Trophoblast cell (in vitro differentiated cells and primary cell): ENCODE results near the gene WNK2.
A peak's percentile ranks its signal among the peaks of the same experiment; 100 is the strongest.

Experiments
- DNase-seq, 2 donors: peaks; one replicate each; pipeline ENCODE4 v3.0.0-alpha.2; 2016
- H2AFZ ChIP-seq: 2 replicates; pipeline ENCODE4 v1.6.1; 2013; ENCODE audit warnings: low read length, moderate library complexity, mild to moderate bottlenecking; ENCODE audit not compliant: insufficient read depth, poor library complexity
- H2AK5ac ChIP-seq: 2 replicates; pipeline ENCODE4 v1.6.1; 2013; ENCODE audit warnings: mild to moderate bottlenecking, low read length
- H2BK120ac ChIP-seq: 2 replicates; pipeline ENCODE4 v1.6.1; 2013; ENCODE audit warnings: low read length, mild to moderate bottlenecking, moderate library complexity; ENCODE audit not compliant: insufficient read depth, poor library complexity
- H2BK12ac ChIP-seq: 2 replicates; pipeline ENCODE4 v1.6.1; 2013; ENCODE audit warnings: mild to moderate bottlenecking, low read length, moderate library complexity
- H2BK5ac ChIP-seq: 2 replicates; pipeline ENCODE4 v1.6.1; 2013; ENCODE audit warnings: low read length, low read depth, moderate library complexity, mild to moderate bottlenecking; ENCODE audit not compliant: poor library complexity
- H3K14ac ChIP-seq: 2 replicates; pipeline ENCODE4 v1.6.1; 2013; ENCODE audit warnings: mild to moderate bottlenecking, low read length
- H3K18ac ChIP-seq: 2 replicates; pipeline ENCODE4 v1.6.1; 2013; ENCODE audit warnings: mild to moderate bottlenecking, low read length
- H3K23ac ChIP-seq: 2 replicates; pipeline ENCODE4 v1.6.1; 2013; ENCODE audit warnings: low read length
- H3K27ac ChIP-seq: 2 replicates; pipeline ENCODE4 v1.5.1; 2013; ENCODE audit warnings: low read depth, mild to moderate bottlenecking, inconsistent platforms, low read length, moderate library complexity
- H3K27me3 ChIP-seq: 2 replicates; pipeline ENCODE4 v1.6.1; 2013; ENCODE audit warnings: inconsistent platforms, mild to moderate bottlenecking, low read length, moderate library complexity; ENCODE audit not compliant: insufficient read depth
- H3K36me3 ChIP-seq, 2 experiments: 1 replicate in 1 of 2; 2 replicates in 1 of 2; pipeline ENCODE4 v1.6.1; 2013; ENCODE audit warnings: low read length in 2 of 2, mild to moderate bottlenecking in 2 of 2, moderate library complexity in 1 of 2; ENCODE audit not compliant: insufficient read depth in 2 of 2, control insufficient read depth in 1 of 2
- H3K4ac ChIP-seq: 2 replicates; pipeline ENCODE4 v1.6.1; 2013; ENCODE audit warnings: low read depth, mild to moderate bottlenecking, low read length, moderate library complexity
- H3K4me1 ChIP-seq, 2 experiments: 1 replicate in 1 of 2; 2 replicates in 1 of 2; pipeline ENCODE4 v1.6.1; 2013; ENCODE audit warnings: low read length in 2 of 2, mild to moderate bottlenecking in 2 of 2, moderate library complexity in 1 of 2; ENCODE audit not compliant: insufficient read depth in 2 of 2, control insufficient read depth in 1 of 2
- H3K4me2 ChIP-seq: 2 replicates; pipeline ENCODE4 v1.6.1; 2013; ENCODE audit warnings: inconsistent platforms, mild to moderate bottlenecking, low read length, moderate library complexity
- H3K4me3 ChIP-seq: 2 replicates; pipeline ENCODE4 v1.5.1; 2013; ENCODE audit warnings: mild to moderate bottlenecking, low read depth, low read length, inconsistent platforms
- H3K79me1 ChIP-seq: one replicate; pipeline ENCODE4 v1.6.1; 2013; ENCODE audit warnings: low read length
- H3K79me2 ChIP-seq: 2 replicates; pipeline ENCODE4 v1.6.1; 2013; ENCODE audit warnings: low read length, mild to moderate bottlenecking; ENCODE audit not compliant: control insufficient read depth, insufficient read depth, poor library complexity
- H3K9ac ChIP-seq: 2 replicates; pipeline ENCODE4 v1.6.1; 2013; ENCODE audit warnings: mild to moderate bottlenecking, low read length
- H3K9me3 ChIP-seq: 2 replicates; pipeline ENCODE4 v1.6.1; 2013; ENCODE audit warnings: low read depth, mild to moderate bottlenecking, control low read depth, inconsistent platforms, low read length; ENCODE audit not compliant: insufficient read depth
- H4K12ac ChIP-seq: 2 replicates; pipeline ENCODE4 v1.6.1; 2013; ENCODE audit warnings: low read depth, mild to moderate bottlenecking, low read length, moderate library complexity
- H4K8ac ChIP-seq: 2 replicates; pipeline ENCODE4 v1.6.1; 2013; ENCODE audit warnings: low read depth, mild to moderate bottlenecking, low read length, moderate library complexity
- H4K91ac ChIP-seq: one replicate; pipeline ENCODE4 v1.6.1; 2013; ENCODE audit warnings: low read depth, mild to moderate bottlenecking, low read length, moderate library complexity
- WGBS: extraction: QIAGEN DNeasy Blood & Tissue Kit; methylation state at CpG from one replicate; pipeline ENCODE4 v1.1.7; 2013; ENCODE audit warnings: missing lambda C conversion rate; ENCODE audit not compliant: insufficient read length, insufficient coverage; ENCODE audit errors: extremely low coverage; 5-methylcytosine and 5-hydroxymethylcytosine counted together

The WNK2 gene

DNA sequence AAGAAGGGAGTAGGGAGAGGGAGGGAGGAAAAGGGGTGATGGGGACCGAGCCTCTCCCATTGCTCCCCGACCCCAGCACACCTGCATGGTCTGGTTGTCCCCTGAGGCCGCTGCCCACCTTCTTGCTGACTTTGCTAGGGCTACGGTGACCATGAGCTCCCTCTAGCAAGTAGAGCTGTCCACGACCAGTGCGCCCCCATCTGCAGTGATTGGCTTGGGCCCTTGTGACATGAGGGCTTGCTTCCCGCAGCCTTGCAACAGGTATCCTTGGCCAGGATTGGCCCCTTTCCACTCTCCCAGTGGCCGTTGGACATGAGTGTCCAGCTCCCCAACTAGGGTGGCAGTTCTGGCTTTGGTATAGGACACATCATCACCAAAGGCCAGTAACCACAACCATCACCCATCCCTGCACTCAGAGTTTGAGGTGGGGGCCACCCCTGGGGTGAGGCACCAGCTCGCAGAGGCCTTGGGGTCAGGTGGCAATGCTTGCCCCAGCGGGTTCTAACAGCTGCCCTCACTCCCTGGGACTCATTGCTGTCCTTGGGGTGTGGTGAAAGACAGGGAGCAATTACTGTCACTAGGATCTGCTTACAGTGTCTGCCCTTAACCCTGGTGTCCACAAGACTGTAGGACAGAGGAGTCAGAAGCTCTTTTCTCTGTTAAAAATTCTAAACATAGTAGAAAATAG, 32.7 kb upstream of the WNK2 start:
- no CpG with 5 or more reads among the region's 10 CpGs for WGBS
- Histone ChIP-seq H3K4ac (no peak overlapping the region), H3K14ac (no peak overlapping the region), H2BK5ac (no peak overlapping the region), H2AK5ac (no peak overlapping the region), H3K18ac (no peak overlapping the region), H3K79me2 (no peaks in the 10 kb centered on the region), H3K4me1 (no peaks in the 10 kb centered on the region), H4K12ac (no peak overlapping the region), H3K27ac (no peak overlapping the region), H3K9ac (no peak overlapping the region), H4K91ac (no peak overlapping the region), H3K4me3 (no peak overlapping the region), H2BK12ac (no peak overlapping the region), H2AFZ (no peak overlapping the region), H2BK120ac (no peak overlapping the region), H3K36me3 (no peaks in the 10 kb centered on the region), H3K27me3 (no peaks in the 10 kb centered on the region), H3K9me3 (peaks cover 7% of the 10 kb centered on the region), H4K8ac (no peak overlapping the region), H3K79me1 (no peaks in the 10 kb centered on the region), H3K4me2 (no peak overlapping the region), H3K23ac (no peak overlapping the region)
- DNase-seq: no peak

DNA sequence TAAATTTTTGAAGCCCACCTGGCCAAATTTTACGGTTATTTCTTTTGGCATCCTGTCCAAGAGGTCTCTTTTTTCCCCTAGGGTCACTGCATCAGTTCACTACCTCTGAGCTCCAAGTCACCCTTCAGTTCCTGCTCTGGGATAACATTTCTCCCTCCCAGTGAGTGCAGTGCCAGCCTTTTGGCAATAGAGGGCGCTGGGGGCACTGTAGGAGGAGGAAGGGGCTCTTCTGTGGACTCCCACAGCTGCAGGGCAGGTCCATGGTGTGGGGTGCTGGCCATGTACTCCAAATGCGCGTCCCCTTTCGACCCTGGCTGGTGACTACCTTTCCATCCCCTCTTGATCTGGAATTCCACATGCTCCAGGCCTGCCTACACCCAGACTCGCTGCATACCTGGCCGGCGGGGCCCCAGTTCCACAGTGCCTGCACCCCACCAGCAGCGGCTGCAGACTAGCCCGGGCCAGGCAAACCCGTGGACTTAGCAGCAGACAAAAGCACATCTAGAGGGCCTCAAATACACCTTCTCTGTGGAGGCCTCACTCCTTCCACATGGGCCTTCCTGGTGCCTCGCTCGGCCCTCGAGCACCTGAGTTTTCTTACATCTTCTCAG, 29.5 kb upstream of the WNK2 start:
- H4K91ac ChIP-seq: no peak overlapping the region
- H3K4me3 ChIP-seq: no peak overlapping the region
- no peaks in the 10 kb centered on the region for H3K79me1 ChIP-seq
- no peak overlapping the region for H2AK5ac ChIP-seq
- H3K27me3 ChIP-seq: no peaks in the 10 kb centered on the region
- H3K18ac ChIP-seq: no peak overlapping the region
- no peak overlapping the region for H4K12ac ChIP-seq
- H4K8ac ChIP-seq: no peak overlapping the region
- H3K4me2 ChIP-seq: no peak overlapping the region
- H2BK120ac ChIP-seq: no peak overlapping the region
- H3K23ac ChIP-seq: no peak overlapping the region
- no peak overlapping the region for H3K14ac ChIP-seq
- H3K79me2 ChIP-seq: no peaks in the 10 kb centered on the region
- H3K4ac ChIP-seq: no peak overlapping the region
- H3K27ac ChIP-seq: no peak overlapping the region
- DNase-seq: peak in 1 of 2 donors; percentile 48
- H3K9ac ChIP-seq: no peak overlapping the region
- H2BK5ac ChIP-seq: no peak overlapping the region
- no CpG with 5 or more reads among the region's 14 CpGs for WGBS
- no peaks in the 10 kb centered on the region for H3K36me3 ChIP-seq
- no peak overlapping the region for H2AFZ ChIP-seq
- H3K4me1 ChIP-seq: no peaks in the 10 kb centered on the region
- peaks cover 7% of the 10 kb centered on the region for H3K9me3 ChIP-seq
- no peak overlapping the region for H2BK12ac ChIP-seq

DNA sequence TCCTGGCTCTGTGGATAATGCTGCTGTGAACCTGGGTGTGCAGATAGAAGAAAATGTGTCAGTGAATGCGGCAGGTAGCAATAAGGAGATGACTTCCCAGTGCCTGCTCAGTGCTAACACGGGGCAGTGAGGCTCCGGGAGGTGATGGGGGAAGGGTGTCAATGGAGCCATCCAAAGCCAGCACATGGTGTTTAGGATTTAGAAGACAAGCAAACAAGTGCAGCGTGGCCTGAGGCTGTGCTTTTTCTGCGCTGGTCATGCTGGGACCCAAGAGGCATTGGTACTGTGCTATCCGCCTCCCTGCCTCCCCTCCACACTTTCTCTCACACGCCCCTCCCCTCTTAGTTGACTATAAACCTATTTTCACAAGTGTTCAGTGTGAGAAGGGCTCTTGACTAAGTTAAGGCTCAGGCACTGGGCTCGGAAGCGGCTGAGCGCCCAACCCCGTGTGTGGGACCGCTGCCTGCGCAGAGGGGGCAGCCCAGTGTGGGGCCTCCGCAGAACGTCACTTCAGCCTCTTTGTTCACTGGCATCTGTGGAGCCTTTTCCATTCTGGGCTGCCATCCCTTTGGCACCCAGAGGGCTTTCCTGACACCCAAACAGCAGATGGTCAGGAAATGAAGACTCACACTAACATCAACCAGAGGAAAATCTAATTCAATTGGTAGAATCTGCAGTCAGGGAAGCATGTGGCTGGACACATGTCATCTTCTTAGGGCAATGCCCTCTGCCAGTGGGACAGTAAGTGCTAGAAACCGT, 28.0 kb upstream of the WNK2 start:
- Histone ChIP-seq H3K18ac (no peak overlapping the region), H3K79me1 (no peaks in the 10 kb centered on the region), H2AK5ac (no peak overlapping the region), H2BK5ac (no peak overlapping the region), H4K8ac (no peak overlapping the region), H3K4me1 (no peaks in the 10 kb centered on the region), H3K9ac (no peak overlapping the region), H2BK120ac (no peak overlapping the region), H3K4me2 (no peak overlapping the region), H2BK12ac (no peak overlapping the region), H3K14ac (no peak overlapping the region), H3K4me3 (no peak overlapping the region), H3K9me3 (peaks cover 7% of the 10 kb centered on the region), H4K12ac (no peak overlapping the region), H3K23ac (no peak overlapping the region), H3K36me3 (no peaks in the 10 kb centered on the region), H4K91ac (no peak overlapping the region), H3K4ac (no peak overlapping the region), H3K79me2 (no peaks in the 10 kb centered on the region), H3K27me3 (no peaks in the 10 kb centered on the region), H3K27ac (no peak overlapping the region), H2AFZ (peak overlapping the region; percentile 14)
- WGBS: no CpG with 5 or more reads among the region's 16 CpGs
- DNase-seq: no peak

DNA sequence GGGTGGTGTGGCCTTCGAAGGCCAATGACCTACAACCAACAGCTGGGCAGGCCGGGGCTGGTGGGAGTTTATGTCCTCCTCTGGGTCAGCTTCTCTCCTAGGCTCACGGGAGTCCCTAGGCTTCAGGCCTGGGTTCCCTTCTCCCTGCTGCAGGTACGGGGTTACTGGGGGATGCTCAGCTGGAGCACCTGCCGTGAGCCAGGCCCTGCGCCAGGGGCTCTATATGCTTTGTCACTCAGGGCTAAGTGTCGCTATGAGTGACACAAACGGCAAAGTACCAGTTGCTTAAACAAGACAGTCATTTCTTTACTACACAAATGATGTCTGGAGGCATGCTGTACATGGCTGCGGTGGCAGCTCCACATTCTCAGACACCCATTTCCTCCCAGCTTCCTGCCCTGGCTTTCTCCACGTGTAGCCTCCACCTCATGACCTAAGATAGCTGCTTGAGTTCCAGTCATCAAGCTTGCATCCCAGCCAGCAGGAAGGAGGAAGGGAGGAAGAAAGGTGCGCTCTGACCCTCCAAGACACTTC, 27.4 kb upstream of the WNK2 start:
- no peak for DNase-seq
- Histone ChIP-seq H2AK5ac (no peak overlapping the region), H3K4me3 (peak overlapping the region; percentile 1)

More for the DNA sequence above, 27.4 kb upstream of the WNK2 start:
- no peaks in the 10 kb centered on the region for H3K79me2 ChIP-seq
- no peak overlapping the region for H2AFZ ChIP-seq
- no peak overlapping the region for H3K9ac ChIP-seq
- H3K36me3 ChIP-seq: no peaks in the 10 kb centered on the region
- H3K4me2 ChIP-seq: no peak overlapping the region
- no peak overlapping the region for H4K91ac ChIP-seq
- H3K4me1 ChIP-seq: no peaks in the 10 kb centered on the region
- no peaks in the 10 kb centered on the region for H3K27me3 ChIP-seq
- H3K18ac ChIP-seq: no peak overlapping the region
- H4K8ac ChIP-seq: no peak overlapping the region
- no peak overlapping the region for H3K27ac ChIP-seq
- H4K12ac ChIP-seq: no peak overlapping the region
- H2BK12ac ChIP-seq: no peak overlapping the region
- H3K14ac ChIP-seq: no peak overlapping the region
- H3K9me3 ChIP-seq: peaks cover 7% of the 10 kb centered on the region
- no peak overlapping the region for H3K23ac ChIP-seq
- no peak overlapping the region for H2BK120ac ChIP-seq
- H3K79me1 ChIP-seq: no peaks in the 10 kb centered on the region
- WGBS: no CpG with 5 or more reads among the region's 11 CpGs
- no peak overlapping the region for H3K4ac ChIP-seq
- H2BK5ac ChIP-seq: no peak overlapping the region
